Measurements from ENCODE around the gene ZNHIT1.

- no peak for TF ChIP-seq PATZ1 (CRISPR knock-in tag; IDR thresholded peaks at IDR 0.05; ENCODE audit: borderline replicate concordance)
- TF ChIP-seq ZFP3 (CRISPR knock-in tag; IDR thresholded peaks at IDR 0.05), result no peak
- no peak for TF ChIP-seq CREB5 (CRISPR knock-in tag; IDR thresholded peaks at IDR 0.05; ENCODE audit: low read depth)
Observed at GRCh38 chr7:101232141-101232850, 14.3 kb downstream of the ZNHIT1 start.
